Activated effector memory CD4-positive, alpha-beta T cell treated with anti-CD3 and anti-CD28 coated beads, Interleukin-2, amount 50 U/mL, for 16 hours (primary cell): Measurements from ENCODE around the gene SYCP2.

Experiments used
- DNase-seq: peaks from one replicate; pipeline ENCODE4 v3.0.0-alpha.2; 2020

The SYCP2 gene

DNA sequence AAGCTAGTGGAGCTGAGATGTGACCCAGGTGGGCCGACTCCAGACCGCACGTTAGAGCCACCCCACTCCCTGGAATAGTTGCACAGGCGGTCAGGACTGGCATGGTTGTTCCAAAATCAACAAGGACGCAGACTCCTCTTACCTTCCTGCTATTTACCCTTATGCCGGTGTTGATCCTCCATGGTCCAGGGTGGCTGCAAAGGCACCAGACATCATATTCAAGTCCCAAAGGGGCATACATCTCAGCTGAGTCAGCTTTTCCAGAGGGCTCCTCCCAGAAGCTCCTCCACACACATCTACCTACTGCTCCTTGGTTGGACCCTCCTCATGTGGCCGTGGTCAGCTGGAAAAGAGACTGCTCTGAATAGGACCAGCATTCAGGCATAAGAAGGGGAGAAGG lies 112.2 kb downstream of the SYCP2 start:
- DNase-seq, result no peak

DNA sequence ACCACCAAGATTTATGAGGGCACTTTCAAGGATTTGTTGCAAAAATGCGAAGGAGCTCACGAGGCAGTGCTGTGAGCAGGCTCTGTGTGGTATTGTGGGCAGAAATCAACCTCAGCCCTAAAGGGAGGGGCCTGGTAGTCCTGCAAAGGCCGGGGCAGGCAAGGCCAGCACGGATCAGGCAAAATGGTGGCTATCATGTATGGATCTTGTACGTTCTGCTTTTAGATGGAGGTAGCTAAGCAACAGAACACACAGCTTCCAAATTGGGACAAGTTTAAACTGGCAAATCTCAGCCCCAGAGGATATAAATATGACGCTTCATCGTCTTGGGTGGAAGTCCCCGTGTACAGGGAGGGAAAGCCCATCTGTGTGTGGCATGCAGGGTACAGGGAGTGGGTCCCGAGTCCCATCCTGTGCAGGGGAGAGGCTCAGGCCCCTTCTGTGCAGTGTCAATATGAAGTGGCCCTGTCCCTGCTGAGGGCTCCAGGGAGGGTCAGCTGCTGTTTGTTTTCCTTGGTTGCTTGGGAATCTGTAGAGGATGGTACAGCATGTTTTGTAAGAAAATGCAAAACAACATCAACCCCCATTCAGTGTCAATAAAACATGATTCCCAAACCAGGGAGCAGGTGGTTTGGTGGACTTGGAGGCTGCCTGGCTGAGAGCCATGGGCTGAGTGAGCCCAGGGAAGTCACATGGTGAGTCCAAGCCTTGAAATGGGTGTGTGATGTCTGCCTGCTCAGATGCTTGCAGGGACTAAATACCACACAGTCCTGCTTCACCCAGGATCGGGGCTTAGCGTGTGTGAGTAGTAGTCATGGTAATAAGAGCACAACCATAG lies 113.0 kb downstream of the SYCP2 start:
- DNase-seq, result no peak

DNA sequence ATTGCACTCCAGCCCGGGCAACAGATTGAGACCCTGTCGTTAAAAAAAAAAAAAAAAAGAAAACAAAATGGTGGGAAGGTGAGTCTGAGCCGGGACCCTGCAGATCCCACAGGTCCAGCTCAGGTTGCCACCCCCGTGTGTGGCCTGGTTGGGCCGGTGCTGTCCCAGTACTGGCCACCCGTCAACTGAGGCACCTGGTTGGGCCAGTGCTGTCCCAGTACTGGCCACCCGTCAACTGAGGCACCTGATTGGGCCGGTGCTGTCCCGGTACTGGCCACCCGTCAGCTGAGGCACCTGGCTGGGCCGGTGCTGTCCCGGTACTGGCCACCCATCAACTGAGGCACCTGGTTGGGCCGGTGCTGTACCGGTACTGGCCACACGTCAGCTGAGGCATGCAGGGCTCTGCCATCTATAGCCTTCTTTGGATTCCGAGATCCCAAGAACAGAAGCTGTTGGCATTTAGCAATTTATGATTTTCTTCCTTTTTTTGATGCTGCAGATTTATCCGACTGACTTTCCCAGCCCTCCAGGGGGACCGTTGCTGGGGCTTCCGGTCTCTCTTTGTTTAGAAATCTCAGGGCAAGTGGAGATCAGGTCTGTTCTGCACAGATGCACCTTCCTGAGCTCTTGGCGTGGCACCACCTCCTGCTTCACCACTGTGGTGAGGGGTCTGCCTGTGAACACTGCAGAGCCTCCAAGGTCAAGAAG lies 113.8 kb downstream of the SYCP2 start:
- no peak for DNase-seq

DNA sequence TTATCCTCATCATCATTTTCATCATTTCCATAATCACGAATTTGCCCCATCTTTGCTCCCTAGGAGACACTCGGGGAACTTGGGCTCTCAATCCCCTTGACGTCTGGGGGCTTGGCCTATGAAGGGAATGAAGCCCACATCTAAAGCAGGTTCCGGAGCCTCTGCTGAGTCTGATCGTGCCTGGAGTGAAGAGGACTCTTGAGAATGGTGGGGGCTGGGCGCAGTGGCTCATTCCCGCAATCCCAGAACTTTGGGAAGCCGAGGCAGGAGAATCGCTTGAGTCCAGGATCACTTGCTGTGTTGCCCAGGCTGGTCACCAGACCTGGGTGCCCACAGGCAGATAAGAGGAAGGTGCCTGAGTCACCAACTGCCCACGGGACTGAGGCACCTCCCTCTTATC lies 114.5 kb downstream of the SYCP2 start:
- DNase-seq, result no peak

DNA sequence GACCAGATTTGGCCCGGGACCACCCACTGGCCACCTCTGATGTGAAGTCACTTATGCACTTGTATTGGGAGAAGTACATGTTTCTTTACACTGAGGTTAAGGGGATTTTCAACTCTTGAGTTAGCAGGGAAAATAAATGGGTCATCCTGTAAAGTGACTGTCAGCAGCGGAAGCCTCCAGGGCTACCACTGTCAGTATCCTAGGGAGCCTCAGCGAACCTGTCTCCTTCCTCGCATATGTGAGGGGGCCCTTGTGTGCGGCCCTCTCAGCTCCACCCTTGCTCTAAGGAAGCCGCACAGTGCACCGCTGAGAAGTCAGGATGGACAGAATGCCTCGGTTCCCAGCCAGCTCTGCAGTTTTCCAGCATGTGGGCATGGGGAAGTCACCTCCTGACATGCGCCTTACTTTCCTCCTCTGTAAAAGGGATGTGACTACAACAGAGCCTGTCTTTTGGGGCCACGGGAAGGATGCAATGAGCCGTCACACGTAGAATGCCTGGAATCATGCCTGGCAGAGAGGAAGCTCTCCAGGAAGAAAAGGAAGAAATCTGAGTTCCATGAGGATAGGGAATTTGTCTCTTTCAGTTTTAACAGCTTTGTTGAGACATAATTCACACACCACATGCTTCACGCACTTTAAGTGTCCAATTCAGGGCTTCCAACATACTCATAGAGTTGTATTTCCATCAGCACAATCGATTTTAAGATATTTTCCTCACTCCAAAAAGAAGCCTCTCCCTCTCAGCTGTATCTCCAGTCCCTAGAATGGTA lies 115.4 kb downstream of the SYCP2 start:
- no peak for DNase-seq

DNA sequence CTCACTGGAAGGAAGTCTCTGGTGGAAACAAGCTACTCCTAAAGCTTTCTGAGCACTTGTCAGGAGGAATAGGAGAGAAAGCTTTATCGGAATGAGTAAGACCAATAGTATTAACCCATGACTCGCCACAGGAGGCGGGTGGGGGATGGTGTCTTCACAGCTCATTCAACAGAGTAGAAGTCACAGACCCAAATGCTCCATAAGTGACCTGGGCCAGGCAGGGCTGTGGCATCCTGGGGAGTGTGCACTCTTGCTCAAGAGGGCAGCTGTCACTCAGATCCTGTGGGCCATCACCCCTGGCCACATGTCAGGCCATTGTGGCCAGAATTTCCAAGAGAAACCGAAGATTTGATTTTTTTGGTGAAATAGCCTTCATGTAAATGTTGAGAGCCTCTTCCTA lies 116.0 kb downstream of the SYCP2 start:
- DNase-seq, result no peak

DNA sequence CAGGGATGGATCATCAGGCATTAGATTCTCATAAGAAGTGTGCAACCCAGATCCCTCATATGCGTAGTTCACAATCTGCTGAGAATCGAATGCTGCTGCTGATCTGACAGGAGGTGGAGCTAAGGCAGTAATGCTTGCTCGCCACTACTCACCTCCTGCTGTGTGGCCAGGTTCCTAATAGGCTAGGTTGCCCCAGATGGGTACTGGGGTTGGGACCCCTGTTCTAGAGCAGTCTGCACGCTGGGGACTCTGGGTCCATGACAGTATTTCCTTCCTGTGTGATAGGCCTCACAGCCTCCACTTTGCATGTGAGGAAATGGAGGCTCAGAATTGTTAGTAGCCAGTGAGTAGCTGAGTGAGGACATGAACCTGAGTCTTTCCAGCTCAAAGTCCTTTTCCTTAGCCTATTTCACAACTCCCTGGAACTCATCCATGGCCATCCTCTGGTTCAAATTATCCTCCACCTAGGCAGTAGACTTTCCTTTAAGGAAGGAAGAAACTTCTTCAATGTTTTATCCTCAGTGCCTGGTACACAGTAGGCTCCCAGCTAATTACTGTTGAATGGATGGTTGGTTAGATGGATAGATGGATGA lies 117.2 kb downstream of the SYCP2 start:
- DNase-seq, result no peak

DNA sequence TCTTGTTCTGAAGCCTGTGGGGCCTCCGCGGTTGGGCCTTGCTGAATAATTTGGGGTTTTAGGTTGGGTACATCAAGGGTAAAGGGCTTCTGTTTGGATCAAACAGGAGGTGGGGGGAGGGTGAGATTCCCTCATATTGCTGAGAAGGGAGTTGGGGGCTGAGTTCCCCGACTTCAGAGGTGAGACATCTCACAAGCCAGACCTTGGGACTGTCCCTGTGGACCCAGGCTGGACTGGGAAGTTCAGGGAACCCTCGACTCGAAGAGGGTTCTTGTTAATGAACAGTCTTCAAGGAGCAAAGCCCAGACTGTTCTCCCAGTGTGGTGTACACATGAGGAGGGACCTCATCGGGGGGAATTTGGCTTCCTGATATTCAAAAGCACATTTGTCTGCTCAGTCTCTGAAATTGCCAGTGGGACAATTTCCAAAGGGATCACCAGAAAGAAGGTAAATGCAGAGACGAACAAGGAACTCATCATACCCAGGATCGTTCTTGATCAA lies 118.5 kb downstream of the SYCP2 start:
- DNase-seq, result peak; percentile 36

DNA sequence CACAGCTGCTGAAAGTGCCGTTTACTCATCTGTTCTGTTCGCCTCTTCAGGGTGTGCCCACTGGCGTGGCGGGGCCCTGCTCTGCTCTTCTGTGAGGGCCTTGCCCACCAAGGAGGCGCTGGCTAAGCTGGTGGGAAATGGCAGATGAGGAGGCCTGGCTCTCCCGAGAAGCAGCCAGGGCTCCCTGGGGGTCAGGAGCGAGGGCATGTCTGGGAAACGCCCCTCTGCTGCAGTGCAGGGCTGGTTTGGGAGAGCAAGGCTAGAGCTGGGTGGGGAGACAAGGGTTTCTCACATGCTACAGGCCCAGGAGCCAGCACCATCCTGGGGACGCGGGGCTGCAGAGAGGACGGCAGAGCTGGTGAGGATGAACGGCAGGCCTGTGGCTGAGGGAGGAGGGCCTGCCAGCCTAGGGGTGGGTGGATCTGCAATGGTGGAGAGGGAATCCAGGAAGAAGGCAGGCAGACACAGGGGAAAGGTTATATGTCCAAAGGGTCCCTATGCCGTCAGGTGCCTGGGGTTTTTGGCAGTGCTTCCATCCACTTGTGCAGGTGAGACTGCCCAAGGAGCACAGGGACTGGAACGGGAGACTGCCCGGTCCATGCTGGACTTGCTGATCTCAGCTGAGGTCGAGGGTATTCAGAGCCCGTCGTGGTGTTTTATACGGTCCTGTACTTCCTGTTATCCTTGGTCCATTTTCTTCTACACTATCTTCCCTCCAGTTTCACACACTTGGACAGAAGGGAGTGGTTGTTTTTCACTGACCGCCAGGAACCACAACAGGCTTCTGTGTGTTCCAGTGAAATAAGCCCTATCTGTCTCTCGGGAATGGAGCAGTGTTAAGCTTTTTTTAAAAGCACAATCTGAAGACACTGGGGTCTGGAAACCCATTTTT lies 119.2 kb downstream of the SYCP2 start:
- DNase-seq, result peak; percentile 28
